Activated CD4-positive, alpha-beta T cell treated with anti-CD3 and anti-CD28 coated beads, Interleukin-2, amount 10 ng/mL, durations not matched to agents 24 days and 14 days (primary cell): ENCODE results near the gene AGO3. TPM values are rescaled to one million over a fixed set of nuclear protein-coding genes. Genes with fewer than 3 reads are reported as not detected.

Experiments used
- DNase-seq: peaks from one replicate; pipeline ENCODE4 v3.0.0; 2022
- H3K27ac Mint-ChIP-seq: one replicate; pipeline ENCODE4 v1.8.0; 2022; ENCODE audit warnings: mild to moderate bottlenecking, mixed read lengths
- H3K27me3 Mint-ChIP-seq: one replicate; pipeline ENCODE4 v1.8.0; 2022; ENCODE audit warnings: mixed read lengths
- H3K36me3 Mint-ChIP-seq: one replicate; pipeline ENCODE4 v1.8.0; 2022; ENCODE audit warnings: low read depth, mild to moderate bottlenecking, mixed read lengths
- H3K4me1 Mint-ChIP-seq: one replicate; pipeline ENCODE4 v1.8.0; 2021; ENCODE audit warnings: mixed read lengths
- H3K4me3 Mint-ChIP-seq: one replicate; pipeline ENCODE4 v1.8.0; 2022; ENCODE audit warnings: mild to moderate bottlenecking, moderate library complexity, mixed read lengths
- H3K9me3 Mint-ChIP-seq: one replicate; pipeline ENCODE4 v1.8.0; 2021; ENCODE audit warnings: mixed read lengths
- intact Hi-C: fragments of 100-400 bp; cut with micrococcal nuclease; formaldehyde crosslinking; loops from one replicate; pipeline ENCODE4 v1.15.1; 2023
- total RNA-seq: library from RNA; stranded (reverse); gene quantifications from 2 replicates; pipeline ENCODE4 v1.2.3, GENCODE V29; 2022

The AGO3 gene
- total RNA-seq, 1 donor from 2014 or later: 32.1 TPM

GRCh38 chr1:36051821-36052220 is 120.9 kb downstream of the AGO3 start:
- H3K27me3 Mint-ChIP-seq: no peaks in the 10 kb centered on the region
- H3K4me3 Mint-ChIP-seq: no peak overlapping the region
- no peaks in the 10 kb centered on the region for H3K4me1 Mint-ChIP-seq
- no peak for DNase-seq
- H3K27ac Mint-ChIP-seq: no peak overlapping the region
- intact Hi-C loops: no loop called here
- peaks cover 30% of the 10 kb centered on the region for H3K36me3 Mint-ChIP-seq
- H3K9me3 Mint-ChIP-seq: peaks cover 7% of the 10 kb centered on the region

- no peaks in the 10 kb centered on the region for H3K27me3 Mint-ChIP-seq
Observed at GRCh38 chr1:36053978-36054377, 123.1 kb downstream of the AGO3 start.

GRCh38 chr1:36055706-36056105 is 124.8 kb downstream of the AGO3 start:
- Mint-ChIP-seq H3K27me3 (no peaks in the 10 kb centered on the region), H3K4me3 (no peak overlapping the region), H3K9me3 (no peaks in the 10 kb centered on the region), H3K4me1 (no peaks in the 10 kb centered on the region), H3K27ac (no peak overlapping the region), H3K36me3 (peaks cover 9% of the 10 kb centered on the region)
- peak; percentile 34 for DNase-seq
- intact Hi-C loops: no loop called here

More at GRCh38 chr1:36053978-36054377, 123.1 kb downstream of the AGO3 start:
- Mint-ChIP-seq H3K36me3 (peaks cover 11% of the 10 kb centered on the region), H3K9me3 (no peaks in the 10 kb centered on the region), H3K27ac (no peak overlapping the region), H3K4me1 (no peaks in the 10 kb centered on the region), H3K4me3 (no peak overlapping the region)
- no peak for DNase-seq
- intact Hi-C loops: no loop called here

- Mint-ChIP-seq H3K4me3 (no peak overlapping the region), H3K36me3 (no peaks in the 10 kb centered on the region), H3K4me1 (no peaks in the 10 kb centered on the region), H3K9me3 (no peaks in the 10 kb centered on the region), H3K27ac (no peak overlapping the region), H3K27me3 (no peaks in the 10 kb centered on the region)
- intact Hi-C loops: no loop called here
- DNase-seq: no peak
Observed at GRCh38 chr1:36062315-36062714, 131.4 kb downstream of the AGO3 start.

- Mint-ChIP-seq H3K27me3 (no peaks in the 10 kb centered on the region), H3K4me1 (no peaks in the 10 kb centered on the region), H3K9me3 (no peaks in the 10 kb centered on the region), H3K4me3 (no peak overlapping the region), H3K27ac (no peak overlapping the region), H3K36me3 (no peaks in the 10 kb centered on the region)
- intact Hi-C loops: no loop called here
- DNase-seq: no peak
Observed at GRCh38 chr1:36067871-36068270, 137.0 kb downstream of the AGO3 start.

GRCh38 chr1:36068866-36069265 is 138.0 kb downstream of the AGO3 start:
- Mint-ChIP-seq H3K4me1 (no peaks in the 10 kb centered on the region), H3K27me3 (no peaks in the 10 kb centered on the region), H3K36me3 (no peaks in the 10 kb centered on the region), H3K27ac (no peak overlapping the region), H3K4me3 (no peak overlapping the region), H3K9me3 (no peaks in the 10 kb centered on the region)
- no peak for DNase-seq
- intact Hi-C loops: no loop called here

GRCh38 chr1:36070349-36070748 is 139.4 kb downstream of the AGO3 start:
- intact Hi-C loops: no loop called here
- no peak overlapping the region for H3K4me3 Mint-ChIP-seq
- no peaks in the 10 kb centered on the region for H3K36me3 Mint-ChIP-seq
- DNase-seq: no peak
- no peaks in the 10 kb centered on the region for H3K27me3 Mint-ChIP-seq
- H3K27ac Mint-ChIP-seq: no peak overlapping the region
- H3K4me1 Mint-ChIP-seq: no peaks in the 10 kb centered on the region
- no peaks in the 10 kb centered on the region for H3K9me3 Mint-ChIP-seq

- Mint-ChIP-seq H3K4me1 (no peaks in the 10 kb centered on the region), H3K36me3 (no peaks in the 10 kb centered on the region), H3K9me3 (no peaks in the 10 kb centered on the region), H3K27ac (no peak overlapping the region), H3K27me3 (peaks cover 13% of the 10 kb centered on the region), H3K4me3 (no peak overlapping the region)
- intact Hi-C loops: no loop called here
- no peak for DNase-seq
Observed at GRCh38 chr1:36076979-36077573, 146.2 kb downstream of the AGO3 start.

GRCh38 chr1:36080236-36080635 is 149.3 kb downstream of the AGO3 start:
- Mint-ChIP-seq H3K27ac (no peak overlapping the region), H3K27me3 (peaks cover 29% of the 10 kb centered on the region), H3K36me3 (no peaks in the 10 kb centered on the region), H3K9me3 (no peaks in the 10 kb centered on the region), H3K4me1 (no peaks in the 10 kb centered on the region), H3K4me3 (no peak overlapping the region)
- intact Hi-C loops: no loop called here
- no peak for DNase-seq

GRCh38 chr1:36080801-36081200 is 149.9 kb downstream of the AGO3 start:
- H3K27me3 Mint-ChIP-seq: peaks cover 29% of the 10 kb centered on the region
- intact Hi-C loops: no loop called here
- H3K9me3 Mint-ChIP-seq: no peaks in the 10 kb centered on the region
- no peak overlapping the region for H3K27ac Mint-ChIP-seq
- H3K4me1 Mint-ChIP-seq: no peaks in the 10 kb centered on the region
- H3K36me3 Mint-ChIP-seq: no peaks in the 10 kb centered on the region
- DNase-seq: no peak
- H3K4me3 Mint-ChIP-seq: no peak overlapping the region

- intact Hi-C loops: no loop called here
Observed at GRCh38 chr1:36081926-36082485, 151.1 kb downstream of the AGO3 start.

GRCh38 chr1:36083219-36083618 is 152.3 kb downstream of the AGO3 start:
- H3K27me3 Mint-ChIP-seq: peaks cover 29% of the 10 kb centered on the region
- no peak overlapping the region for H3K4me3 Mint-ChIP-seq
- no peak overlapping the region for H3K27ac Mint-ChIP-seq
- H3K9me3 Mint-ChIP-seq: no peaks in the 10 kb centered on the region
- no peaks in the 10 kb centered on the region for H3K36me3 Mint-ChIP-seq
- no peak for DNase-seq
- intact Hi-C loops: no loop called here
- peaks cover 3% of the 10 kb centered on the region for H3K4me1 Mint-ChIP-seq

More at GRCh38 chr1:36081926-36082485, 151.1 kb downstream of the AGO3 start:
- Mint-ChIP-seq H3K4me1 (peaks cover 1% of the 10 kb centered on the region), H3K27ac (no peak overlapping the region), H3K36me3 (no peaks in the 10 kb centered on the region), H3K9me3 (no peaks in the 10 kb centered on the region), H3K27me3 (peaks cover 29% of the 10 kb centered on the region), H3K4me3 (no peak overlapping the region)
- DNase-seq: no peak

- peak; percentile 67 for DNase-seq
- H3K4me3 Mint-ChIP-seq: peak within 1 kb of the TSS; percentile 59
- no peak within 1 kb of the TSS for H3K27ac Mint-ChIP-seq
- peaks cover 29% of the 10 kb centered on the region for H3K27me3 Mint-ChIP-seq
- no peaks in the 10 kb centered on the region for H3K9me3 Mint-ChIP-seq
- no peaks in the 10 kb centered on the region for H3K36me3 Mint-ChIP-seq
- intact Hi-C loops: no loop called here
- peaks cover 3% of the 10 kb centered on the region for H3K4me1 Mint-ChIP-seq
Observed at GRCh38 chr1:36083635-36084496, 153.0 kb downstream of the AGO3 start, which contains the start of gene TEKT2. Gene TEKT2 (plus strand): TSS chr1:36084094. CDS start chr1:36084922, 828 bp downstream.

GRCh38 chr1:36084497-36085115 is 153.7 kb downstream of the AGO3 start:
- Mint-ChIP-seq H3K27ac (no peak overlapping the region), H3K27me3 (peaks cover 29% of the 10 kb centered on the region), H3K4me1 (peaks cover 6% of the 10 kb centered on the region), H3K9me3 (no peaks in the 10 kb centered on the region), H3K36me3 (peaks cover 2% of the 10 kb centered on the region), H3K4me3 (no peak overlapping the region)
- intact Hi-C loops: loop anchor here (5.0 kb wide), 2 partner anchors 202 to 303 kb away; partner anchors contain the start of genes AGO1 and STK40
- DNase-seq: no peak
